Left lobe of liver (tissue), 2 donors: ENCODE data around the gene GDPD5. TPM values are rescaled to one million over a fixed set of nuclear protein-coding genes. Genes with fewer than 3 reads are reported as not detected.

Source experiments
- ATAC-seq: fragments of 200-7000 bp; cut with Tn5 transposase; one replicate; pipeline ENCODE4 v1.9.1; 2020; ENCODE audit warnings: mild to moderate bottlenecking, moderate library complexity
- DNase-seq: peaks from one replicate; pipeline ENCODE4 v3.0.0-alpha.2; 2020; ENCODE audit warnings: low spot score
- total RNA-seq: library from RNA; stranded (reverse); gene quantifications from one replicate; pipeline ENCODE4 v1.2.1, GENCODE V29; 2021
- donor health status: DM: no; HTN: no; CAD: no; lungs with moderate emphysema.
- donor health status: DM: no; HTN: yes; CAD: no.

The GDPD5 gene
- total RNA-seq, 1 donor from 2014 or later: 9.1 TPM

DNA sequence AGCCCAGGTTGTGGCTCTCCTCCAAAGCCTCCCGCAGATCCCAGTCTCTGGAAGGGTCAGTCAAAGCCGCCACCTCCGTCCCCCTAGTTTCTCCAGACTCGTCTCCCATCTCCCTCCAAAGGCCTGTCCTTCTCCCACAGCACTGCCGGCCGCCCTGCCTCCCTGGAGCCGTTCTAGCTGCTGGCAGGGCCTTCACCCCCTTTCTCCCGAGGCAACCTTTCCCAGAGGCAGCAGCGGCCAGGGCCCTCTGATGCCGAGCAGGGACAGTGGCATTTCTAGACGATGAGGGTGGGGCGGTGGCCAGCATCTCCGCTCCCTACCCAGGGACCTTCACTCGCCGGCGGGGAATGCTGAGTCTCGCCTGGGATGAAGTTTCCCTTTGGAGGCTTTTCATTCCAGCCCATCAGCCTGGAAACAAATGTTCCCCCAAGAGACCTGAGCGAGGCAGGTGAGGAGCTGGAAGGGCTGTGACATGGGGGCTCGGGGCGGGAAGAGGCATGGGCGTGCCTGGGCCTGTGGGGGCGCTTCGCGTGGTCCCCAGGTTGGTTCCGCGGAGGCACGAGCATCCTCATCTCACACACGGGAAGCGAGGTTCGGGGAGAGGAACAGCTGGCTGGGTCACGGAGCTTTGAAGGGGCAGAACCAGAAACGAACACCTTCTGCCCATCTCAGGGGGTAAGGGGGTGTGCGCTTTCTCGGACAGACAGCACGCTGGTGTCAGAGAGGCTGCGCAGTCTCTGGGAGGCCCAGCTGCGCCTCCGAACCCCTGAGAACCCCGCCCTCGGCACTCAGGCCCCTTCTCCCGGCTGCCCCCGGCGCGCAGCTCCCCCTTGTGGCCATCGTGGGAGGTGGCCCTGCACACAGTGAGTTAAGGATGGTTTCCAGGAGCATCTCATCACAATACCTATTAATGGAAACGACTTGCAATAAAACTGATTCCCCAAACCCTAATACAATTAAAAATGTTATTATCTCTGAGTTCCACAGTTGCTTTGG is 74.6 kb downstream of the GDPD5 start:
- peak; percentile 23 for ATAC-seq
- no peak for DNase-seq

DNA sequence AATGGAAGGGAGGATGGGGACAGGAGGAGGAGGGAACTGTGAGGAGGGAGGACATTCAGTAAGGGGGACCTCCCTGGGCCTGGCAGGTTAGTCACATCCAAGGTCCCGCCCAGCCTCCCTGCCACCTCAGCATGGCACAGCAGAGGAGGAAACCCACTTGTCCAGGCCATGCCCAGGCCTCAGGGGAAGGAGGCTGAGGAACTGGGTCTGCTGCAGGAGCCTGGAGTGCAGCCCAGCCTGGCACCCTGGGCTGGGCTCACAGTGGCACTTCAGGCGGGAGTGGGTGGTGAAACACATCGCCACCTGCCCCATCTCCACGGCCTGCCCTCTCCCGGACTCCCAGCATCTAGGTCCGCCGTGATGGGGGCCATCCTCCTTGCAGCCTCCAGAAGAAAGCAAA is 75.5 kb downstream of the GDPD5 start:
- DNase-seq: no peak
- ATAC-seq: no peak

DNA sequence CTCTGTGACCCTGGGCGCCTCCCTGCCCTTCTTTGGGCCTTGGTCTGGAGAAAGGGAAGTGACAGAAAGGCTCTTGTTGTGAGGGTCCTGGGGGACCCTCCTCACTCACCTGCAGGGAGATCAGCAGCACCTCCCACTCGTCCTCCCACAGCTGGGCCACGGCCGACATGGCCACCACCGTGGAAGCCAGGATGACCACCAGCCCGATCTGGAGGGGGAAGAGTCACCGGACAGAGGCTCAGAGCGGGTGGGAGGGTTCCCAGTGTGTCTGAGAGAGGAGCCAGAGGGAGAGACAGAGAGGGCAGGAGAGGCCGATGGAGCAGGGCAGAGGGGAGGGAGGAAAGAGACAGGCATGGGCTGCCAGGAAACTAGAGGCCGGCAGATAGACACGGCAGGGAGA is 76.0 kb downstream of the GDPD5 start:
- no peak for DNase-seq
- no peak for ATAC-seq

DNA sequence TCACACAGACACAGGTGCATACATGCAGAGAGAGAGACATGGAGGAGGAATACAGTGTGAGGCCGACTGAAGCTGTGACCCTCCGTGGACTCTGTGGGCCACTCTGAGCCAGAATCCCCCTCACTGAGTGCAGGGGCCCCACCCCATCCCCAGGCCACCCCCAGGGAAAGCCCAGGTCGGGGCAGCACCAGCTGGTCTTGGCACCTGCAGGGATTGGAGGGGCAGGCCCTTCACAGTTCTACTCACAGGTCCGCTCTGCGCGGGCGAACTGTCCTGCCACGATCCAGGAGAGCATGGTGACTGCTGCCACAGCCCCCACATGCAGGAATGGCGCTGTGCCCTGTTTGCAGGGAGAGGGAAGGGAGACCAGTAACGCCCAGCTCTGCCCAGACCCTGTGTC is 76.5 kb downstream of the GDPD5 start:
- no peak for DNase-seq
- no peak for ATAC-seq

DNA sequence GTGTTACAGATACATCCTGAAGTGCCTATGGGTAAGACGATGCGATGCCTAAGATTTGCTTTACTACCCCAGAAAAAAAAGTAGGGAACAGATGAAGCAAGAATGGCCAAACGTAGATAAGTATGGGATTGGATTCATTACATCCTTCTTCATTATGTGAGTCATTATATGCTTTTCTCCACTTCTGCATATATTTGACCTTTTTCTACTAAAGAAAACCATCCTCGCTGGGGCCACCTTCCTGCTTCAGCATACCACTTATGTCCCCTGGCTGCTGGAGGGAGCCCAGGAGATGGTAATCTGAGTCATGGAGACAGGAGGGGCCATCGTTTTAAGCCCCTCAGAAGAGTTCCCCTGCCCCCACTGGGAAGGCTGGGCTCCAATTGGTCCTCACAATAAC is 78.3 kb downstream of the GDPD5 start:
- ATAC-seq (no peak), DNase-seq (no peak)

DNA sequence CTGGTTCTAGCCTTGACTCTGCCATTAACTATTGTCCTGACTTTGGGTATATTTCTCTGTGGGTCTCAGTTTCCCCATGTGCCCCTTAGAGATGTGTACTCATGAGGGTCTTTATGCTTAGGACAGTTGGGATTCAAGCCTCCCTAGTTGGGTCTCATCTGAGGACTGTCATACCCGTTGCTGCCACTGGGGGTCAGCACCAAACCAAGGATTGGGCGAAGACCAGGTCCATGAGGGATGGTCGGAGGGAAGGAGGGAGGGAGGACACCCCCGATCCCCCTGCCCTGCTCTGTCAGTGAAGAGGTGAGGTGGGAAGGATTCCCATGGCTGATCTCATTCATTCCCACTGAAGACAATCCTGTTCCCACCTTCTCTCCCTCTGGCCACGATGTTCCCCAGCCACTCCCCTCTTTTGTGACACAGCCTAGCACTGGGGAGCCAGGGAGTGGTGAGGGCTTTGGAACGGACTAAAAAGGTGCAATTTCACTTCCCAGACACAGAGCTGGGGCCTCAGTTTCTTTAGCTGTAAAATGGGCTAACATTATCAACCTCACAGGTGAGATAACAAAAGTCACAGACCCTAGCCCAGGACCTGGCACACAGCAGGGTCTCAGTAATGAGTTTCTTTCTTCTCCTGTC is 80.3 kb downstream of the GDPD5 start:
- DNase-seq: peak; percentile 69
- peak; percentile 90 for ATAC-seq

DNA sequence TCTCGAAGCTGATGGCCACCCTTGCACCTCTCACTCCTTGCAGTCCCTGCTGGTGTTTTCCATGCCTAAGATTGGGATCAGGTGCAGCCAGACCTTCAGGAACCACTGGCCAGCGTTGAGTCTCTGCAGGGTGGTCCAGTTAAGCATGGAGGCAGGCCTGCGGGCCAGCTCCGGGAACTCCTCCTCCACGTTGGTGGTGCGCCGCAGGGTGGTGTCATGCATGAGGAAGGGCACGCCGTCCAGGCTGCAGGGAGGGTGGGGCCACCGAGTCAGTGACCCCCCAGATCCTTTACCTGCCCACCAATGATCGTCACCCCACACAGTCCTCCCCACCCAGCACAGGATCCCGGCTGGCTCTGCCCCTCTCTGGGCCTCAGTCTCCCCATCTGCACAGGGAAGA is 82.7 kb downstream of the GDPD5 start:
- DNase-seq: no peak
- ATAC-seq: no peak

DNA sequence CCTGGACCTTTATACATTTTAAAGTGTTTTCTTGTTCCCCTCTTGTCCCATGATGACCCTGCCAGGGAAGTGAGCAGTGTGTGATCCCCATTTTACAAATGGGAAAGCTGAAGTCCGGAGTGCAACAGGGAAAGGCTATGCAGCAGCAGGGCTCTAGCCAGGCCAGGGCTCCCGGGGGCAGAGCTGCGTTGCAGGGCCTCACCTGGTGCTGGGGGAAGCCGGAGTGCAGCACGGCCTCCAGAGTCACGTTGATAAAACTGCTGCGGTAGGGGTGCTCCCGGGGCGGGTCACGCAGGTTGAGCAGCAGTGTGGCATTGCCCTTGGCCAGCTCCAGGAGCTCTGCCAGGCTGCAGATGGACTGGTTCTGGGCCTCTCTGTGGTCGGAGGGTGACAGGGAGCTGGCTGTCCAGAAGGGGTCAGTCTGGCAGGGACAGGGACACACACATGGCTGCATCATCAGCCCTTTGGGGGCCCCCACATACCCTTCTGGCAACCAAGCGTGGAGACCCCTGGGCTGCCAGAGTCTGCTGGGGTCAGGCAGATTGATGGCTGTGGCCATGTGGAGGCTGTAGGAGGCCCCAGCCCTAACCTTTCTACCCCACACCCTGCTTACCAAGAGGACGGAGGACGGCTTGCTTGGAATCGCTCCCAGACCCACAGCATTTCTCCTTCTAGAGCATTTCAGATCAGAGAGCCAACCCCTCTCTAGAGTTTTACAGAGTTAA is 83.4 kb downstream of the GDPD5 start:
- ATAC-seq (no peak), DNase-seq (no peak)

DNA sequence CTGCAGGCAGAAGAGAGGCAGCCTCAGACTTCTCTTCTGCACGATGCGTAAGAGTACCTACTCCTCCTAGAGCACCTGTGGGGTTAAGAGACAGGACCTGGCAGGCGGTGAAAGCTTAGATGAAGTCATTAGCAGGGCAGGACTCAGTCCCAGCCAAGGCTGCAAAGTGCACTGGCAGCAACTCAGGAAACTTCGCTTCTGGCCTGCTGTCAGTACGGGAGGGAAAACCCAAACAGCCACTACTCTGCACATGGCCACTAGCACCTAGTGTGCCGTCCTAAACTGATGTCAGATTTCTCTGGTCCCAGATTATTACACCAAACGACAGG is 84.0 kb downstream of the GDPD5 start:
- DNase-seq (no peak), ATAC-seq (peak; percentile 38)

DNA sequence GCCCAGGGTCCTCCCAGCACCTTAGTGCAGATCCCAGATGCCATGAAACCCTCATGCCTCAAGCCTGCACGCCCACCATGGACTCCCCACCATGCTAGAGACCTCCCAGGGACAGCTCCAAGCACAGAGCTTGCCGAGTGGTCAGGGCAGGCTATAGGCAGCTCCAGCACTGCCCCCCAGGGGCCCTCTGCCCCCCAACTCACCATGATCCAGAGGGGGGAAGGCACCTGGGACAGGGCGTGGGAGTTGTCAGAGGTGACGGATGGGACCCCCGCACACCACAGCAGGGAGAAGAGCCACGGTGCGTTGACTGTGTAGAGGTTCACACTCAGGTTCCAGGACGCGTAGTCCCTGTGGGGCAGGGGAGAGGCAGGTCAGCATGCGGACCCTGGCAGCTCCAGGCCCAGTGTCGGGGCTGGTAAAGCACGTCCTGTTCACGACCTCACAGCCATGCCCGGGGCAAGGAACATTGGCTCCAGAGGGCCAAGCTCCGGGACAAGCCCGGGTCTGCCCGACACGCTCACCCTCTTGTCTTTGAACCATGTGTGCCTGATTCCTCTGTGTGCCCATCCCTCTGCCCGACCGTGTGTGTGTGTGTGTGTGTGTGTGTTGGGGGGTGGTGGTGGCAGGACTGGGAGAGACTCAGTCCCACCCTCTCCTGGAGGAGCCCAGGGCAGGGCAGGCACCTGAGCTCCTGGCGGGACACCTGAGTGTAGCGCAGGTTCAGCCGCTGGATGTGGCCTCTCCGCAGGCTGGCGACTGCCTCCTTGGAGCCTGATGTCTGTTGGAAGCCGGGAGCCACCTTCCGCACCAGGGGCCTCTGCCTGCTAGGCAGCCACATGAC is 84.6 kb downstream of the GDPD5 start:
- no peak for ATAC-seq
- no peak for DNase-seq

DNA sequence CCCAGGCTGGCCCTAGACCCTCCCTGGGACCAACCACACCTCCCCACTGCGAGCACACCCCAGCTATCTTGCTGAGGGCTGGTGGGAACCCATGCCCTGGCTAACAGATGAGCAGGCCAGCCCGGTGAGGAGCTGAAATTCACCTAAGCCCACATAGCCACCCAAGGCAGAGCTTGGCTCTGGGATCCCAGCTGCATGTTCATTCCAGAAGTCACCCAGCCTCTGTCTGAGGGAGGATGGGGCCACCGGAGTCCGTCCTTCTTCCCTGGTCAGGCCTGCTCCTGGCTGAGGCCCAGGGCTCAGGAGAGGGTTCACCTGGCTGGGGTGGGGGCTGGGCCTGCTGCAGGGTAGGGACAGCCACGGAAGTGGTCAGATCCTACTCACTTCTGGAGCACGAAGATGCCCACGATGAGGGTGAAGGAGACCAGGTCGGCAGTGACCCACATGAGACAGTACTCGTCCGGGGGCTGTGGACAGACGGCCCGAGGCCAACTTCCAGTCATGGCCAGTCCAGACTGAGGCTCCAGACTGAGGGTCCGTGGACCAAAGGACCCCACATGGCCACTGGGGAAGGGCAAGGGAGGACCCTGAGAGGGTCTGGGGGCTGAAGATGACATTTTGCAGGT is 86.1 kb downstream of the GDPD5 start:
- ATAC-seq (no peak), DNase-seq (no peak)

DNA sequence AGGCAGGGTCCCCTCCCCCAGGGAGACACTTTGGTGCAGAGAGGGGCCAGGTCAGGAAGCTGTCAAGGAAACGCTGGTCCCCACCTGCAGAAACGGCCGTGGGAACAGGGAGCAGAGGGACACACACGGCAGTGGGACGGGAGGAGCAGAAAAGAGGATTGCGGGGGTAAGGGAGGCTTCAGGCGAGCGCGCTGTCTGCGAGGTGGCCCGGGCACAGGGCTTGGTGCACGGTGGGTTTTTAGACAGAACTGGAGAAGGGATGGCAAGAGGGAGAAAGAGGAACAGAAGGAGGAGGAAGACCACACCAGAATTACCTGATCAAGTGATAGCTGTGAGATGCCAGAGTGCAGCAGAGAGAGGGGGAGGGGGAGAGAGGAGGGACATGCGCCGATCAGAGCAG is 86.7 kb downstream of the GDPD5 start:
- ATAC-seq: no peak
- DNase-seq: no peak

DNA sequence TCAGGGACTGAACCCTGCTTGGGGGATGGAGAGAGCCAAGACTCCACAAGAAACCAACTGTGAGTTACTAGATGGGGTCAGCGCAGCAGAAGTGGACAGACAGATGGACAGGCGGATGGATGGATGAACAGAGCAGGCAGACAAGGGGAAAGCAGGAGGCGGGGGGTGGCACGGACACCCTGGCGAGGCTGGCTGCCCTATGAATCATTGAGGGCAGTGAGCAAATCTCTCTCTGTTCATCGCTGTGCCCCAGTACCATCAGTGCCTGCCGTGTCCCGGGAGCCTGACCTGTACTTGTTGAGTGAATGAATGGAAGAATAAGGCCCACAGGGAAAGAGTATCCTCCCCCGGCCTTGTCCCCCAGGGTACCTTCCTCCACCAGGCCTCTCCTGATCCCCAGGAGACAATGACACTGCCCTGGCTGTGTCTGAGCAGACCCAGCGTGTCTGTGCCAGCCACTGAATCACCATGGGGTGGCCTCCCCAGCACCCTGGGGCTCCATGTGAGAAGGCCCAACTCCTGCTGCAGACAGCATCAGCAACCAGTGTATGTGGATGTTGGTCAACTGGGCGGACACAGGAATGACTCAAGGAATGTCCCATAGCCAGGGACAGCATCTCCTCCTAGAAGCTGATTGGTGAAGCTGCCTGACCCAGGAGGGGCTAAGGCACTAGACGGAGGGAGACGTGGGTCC is 87.6 kb downstream of the GDPD5 start:
- DNase-seq: no peak
- no peak for ATAC-seq

DNA sequence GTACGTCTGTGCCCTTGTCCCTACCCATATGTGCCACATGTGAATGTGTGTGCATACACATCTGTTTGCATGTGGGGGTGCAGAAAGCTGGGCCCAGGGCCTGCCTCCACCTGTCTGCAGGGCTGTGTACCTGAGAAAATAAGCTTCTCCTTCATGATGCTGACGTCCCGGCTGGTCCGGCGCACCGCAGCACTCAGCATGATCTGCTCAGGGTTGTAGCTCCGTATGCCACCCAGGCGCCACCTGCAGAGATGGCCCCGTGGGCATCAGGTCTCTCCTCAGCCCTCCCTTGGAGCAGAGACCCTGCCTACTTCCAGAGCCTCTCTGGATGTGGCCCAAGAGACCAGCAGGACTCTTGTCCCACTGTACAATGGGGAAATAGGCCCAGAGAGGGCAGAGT is 88.9 kb downstream of the GDPD5 start:
- DNase-seq (no peak), ATAC-seq (no peak)

DNA sequence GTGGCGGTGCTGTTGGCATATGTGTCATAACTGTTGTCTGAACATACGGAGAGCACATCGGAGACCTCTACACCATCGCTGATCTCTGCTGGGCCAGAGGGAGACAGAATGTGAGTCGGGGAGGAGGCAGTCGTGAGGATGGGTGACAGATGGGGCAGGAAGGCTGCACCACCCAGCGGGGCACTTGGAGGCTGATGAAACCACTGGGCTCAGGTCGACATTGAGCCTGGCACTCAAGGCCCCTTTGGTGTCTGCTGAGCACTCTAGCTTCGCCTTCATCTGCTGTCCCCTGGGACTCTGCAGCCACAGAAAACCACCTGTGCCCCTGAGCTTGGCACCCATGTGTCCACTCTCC is 90.2 kb downstream of the GDPD5 start:
- no peak for DNase-seq
- no peak for ATAC-seq

DNA sequence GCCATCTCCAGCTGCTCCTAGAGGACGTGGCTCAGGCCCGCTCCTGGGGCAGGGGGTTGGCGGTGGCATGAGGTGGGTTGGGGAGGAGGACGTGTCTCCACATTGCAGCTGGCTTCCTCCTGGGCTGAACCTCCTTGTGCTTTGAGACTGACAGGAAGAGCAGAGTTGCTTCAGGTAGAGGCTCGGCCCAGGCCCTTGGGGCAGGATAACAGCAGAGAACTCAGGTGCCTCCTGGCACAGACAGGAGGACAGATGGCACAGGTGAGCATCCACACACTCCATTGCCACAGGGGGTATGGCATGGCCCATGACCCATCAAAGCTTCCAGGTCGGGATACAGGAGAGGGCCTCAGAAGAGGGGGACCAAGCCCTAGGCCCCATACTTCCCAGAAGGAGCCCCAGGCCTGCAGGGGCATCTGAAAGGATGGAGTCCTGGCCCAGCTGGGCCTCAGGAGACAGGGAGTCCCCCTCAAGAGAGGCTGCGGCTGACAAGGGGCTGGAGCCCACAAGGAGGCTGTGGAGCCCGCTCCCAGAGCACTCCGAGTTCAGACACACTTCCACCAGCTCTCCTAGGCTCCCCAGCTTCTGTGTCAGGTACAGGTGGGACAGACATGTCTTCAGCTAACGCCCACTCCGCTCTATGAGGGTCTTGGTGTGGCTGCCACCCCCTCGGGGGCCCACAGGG is 90.7 kb downstream of the GDPD5 start:
- ATAC-seq (no peak), DNase-seq (no peak)

DNA sequence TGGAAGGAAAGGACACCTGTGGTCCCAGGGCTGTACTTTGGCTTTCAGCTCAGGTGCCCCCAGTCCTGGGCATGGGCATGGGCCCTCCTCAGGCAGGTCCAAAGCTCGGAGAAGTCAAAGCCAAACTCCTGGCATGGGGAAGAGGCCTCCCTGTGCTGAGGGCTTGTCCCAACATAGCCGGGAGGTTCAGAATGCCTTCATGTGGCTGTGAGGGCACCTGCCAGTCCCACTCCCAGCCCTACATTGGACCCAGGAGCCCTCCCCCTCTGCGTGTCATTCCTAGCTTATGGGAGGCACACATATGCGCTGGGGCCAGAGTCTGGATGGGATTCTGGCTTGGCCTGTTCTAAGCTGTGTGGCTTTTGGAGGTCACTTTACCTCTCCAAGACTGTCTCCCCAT is 91.7 kb downstream of the GDPD5 start:
- ATAC-seq: no peak

DNA sequence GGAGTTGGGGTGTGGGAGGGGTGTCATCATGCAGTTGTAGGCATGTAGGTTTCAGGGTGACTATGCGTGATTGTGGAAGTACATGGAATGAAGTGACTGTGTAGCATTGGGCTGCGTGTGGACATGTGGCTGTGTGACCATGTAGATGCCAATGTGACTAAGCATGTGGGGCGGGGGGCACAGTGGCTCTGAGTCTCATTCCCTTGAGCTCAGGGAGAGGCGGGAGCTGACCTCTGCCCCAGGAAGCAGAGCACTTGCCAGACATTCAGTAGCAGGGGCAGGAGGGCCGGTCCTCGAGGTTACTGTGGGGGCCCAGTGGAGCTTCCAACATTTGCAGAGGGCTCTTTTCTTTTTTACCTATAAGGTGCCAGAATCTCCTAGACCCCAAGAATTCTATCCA is 92.3 kb downstream of the GDPD5 start:
- DNase-seq: no peak
- no peak for ATAC-seq

More for the DNA sequence above, 91.7 kb downstream of the GDPD5 start:
- no peak for DNase-seq

DNA sequence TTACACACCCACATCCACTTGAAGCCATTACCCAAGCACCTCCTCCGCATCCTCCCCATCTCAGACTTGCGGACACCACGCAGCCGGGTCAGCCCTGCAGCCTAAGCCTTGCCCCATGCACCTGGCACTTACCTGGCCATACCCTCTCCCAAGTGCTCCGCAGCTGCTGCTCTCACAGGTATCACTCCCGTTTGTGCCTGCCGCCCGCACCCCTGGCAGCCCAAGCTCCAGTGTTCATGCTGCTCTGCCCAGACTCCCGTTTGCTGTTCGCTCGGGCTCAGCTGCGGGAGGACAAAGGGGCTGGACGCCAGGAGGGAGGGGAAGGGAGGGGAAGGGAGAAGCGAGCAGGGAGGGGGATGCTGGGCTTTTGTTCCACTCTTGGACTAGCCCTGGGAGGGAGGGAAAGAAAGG is 92.8 kb downstream of the GDPD5 start, which contains the start of gene KLHL35:
KLHL35 (minus strand) TSS at position 293 of the 411 bp plus-strand sequence. CDS start 2,574 bp downstream, outside the sequence.
- DNase-seq (no peak), ATAC-seq (no peak)
